Adrenal gland (tissue), 5 donors: ENCODE data around the gene DNAJC1.
"Not testable (repeated sequence)": the region's sequence is repeated elsewhere in the genome, so short reads cannot be mapped to it uniquely, and the experiment has no call there.

Experiments used
- CTCF ChIP-seq, 6 experiments: fragments of 450-650 bp in 4 of 6; fragments of 200-600 bp in 2 of 6; sonication (generic) in 1 of 6; IDR thresholded peaks; 1 replicate in 5 of 6; 2 replicates in 1 of 6; pipeline versions ENCODE4 v1.5.1 to v1.8.0; 2016 to 2021; ENCODE audit warnings: antibody characterized with exemption in 6 of 6, mild to moderate bottlenecking in 2 of 6, moderate library complexity in 1 of 6
- POLR2A ChIP-seq, 2 donors: fragments of 450-650 bp; IDR thresholded peaks; one replicate each; pipeline ENCODE4 v1.6.1; 2017; ENCODE audit warnings: antibody characterized with exemption in 2 of 2, mild to moderate bottlenecking in 2 of 2, moderate library complexity in 1 of 2
- donor health status: DM: no; HTN: no; CAD: no.

GRCh38 chr10:21869087-21869486, 134.4 kb downstream of the DNAJC1 start:
- TF ChIP-seq CTCF, POLR2A (IDR thresholded peaks at IDR 0.05): not testable (repeated sequence)
